Measurements from ENCODE around the gene FBXO7.

GRCh38 chr22:32426881-32427280, 47.7 kb upstream of the FBXO7 start:
- TF ChIP-seq CTCF (IDR thresholded peaks at IDR 0.05; ENCODE audit: borderline replicate concordance, extremely low read depth, low read length, poor library complexity, severe bottlenecking) (no peak), EZH2 (IDR thresholded peaks at IDR 0.05; ENCODE audit: borderline replicate concordance, low read depth, low read length, severe bottlenecking) (no peak)
